HG03520 (cell line): ENCODE results near the gene LBHD1.
A peak's percentile ranks its signal among the peaks of the same experiment; 100 is the strongest.
"Not testable (repeated sequence)": the region's sequence is repeated elsewhere in the genome, so short reads cannot be mapped to it uniquely, and the experiment has no call there.

ENCODE experiments used
- ATAC-seq: cut with Tn5 transposase; IDR thresholded peaks from one replicate; pipeline ENCODE4 v1.9.1; 2021; ENCODE audit warnings: mild to moderate bottlenecking, moderate library complexity; ENCODE audit not compliant: unreplicated experiment

LBHD1 gene

GRCh38 chr11:62665075-62665598 is 6.9 kb downstream of the LBHD1 start, which contains the start of the genes C11orf98 and CSKMT:
Gene C11orf98 (minus strand): TSS chr11:62665210. CDS start chr11:62665169, 41 bp downstream.
Gene CSKMT (plus strand): TSS chr11:62665312. CDS start chr11:62665880, 568 bp downstream.
- peak; percentile 70 for ATAC-seq

DNA sequence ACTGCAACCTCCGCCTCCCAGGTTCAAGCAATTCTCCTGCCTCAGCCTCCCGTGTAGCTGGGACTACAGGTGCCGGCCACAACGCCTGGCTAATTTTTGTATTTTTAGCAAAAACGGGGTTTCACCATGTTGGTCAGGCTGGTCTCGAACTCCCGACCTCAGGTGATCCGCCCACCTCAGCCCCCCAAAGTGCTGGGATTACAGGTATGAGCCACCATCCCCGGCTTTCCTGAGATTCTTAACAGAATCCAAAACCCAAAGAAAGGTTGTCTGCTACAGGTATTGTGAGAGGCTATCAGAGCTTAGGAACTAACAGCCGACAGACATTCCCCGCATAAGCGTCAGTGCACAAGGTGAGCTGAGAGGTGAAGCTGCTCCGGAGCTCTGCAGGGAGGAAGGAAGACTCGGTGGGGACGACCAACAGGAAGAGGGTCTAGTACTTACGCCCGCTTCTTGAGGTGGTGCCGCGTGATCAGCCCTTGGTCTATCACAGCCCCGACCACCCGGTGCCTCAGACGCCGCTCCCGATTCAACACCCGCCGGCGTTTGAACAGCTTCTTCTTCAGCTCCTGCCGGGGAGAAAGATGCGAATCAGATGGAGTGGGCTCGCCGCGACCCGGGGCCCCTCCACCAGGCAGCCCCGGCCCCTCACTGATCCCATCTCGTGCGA is 7.5 kb downstream of the LBHD1 start:
- peak; percentile 22 for ATAC-seq

GRCh38 chr11:62656796-62657429 is 15.2 kb downstream of the LBHD1 start:
- ATAC-seq = no peak

GRCh38 chr11:62654297-62654696 is 17.8 kb downstream of the LBHD1 start:
- no peak for ATAC-seq

DNA sequence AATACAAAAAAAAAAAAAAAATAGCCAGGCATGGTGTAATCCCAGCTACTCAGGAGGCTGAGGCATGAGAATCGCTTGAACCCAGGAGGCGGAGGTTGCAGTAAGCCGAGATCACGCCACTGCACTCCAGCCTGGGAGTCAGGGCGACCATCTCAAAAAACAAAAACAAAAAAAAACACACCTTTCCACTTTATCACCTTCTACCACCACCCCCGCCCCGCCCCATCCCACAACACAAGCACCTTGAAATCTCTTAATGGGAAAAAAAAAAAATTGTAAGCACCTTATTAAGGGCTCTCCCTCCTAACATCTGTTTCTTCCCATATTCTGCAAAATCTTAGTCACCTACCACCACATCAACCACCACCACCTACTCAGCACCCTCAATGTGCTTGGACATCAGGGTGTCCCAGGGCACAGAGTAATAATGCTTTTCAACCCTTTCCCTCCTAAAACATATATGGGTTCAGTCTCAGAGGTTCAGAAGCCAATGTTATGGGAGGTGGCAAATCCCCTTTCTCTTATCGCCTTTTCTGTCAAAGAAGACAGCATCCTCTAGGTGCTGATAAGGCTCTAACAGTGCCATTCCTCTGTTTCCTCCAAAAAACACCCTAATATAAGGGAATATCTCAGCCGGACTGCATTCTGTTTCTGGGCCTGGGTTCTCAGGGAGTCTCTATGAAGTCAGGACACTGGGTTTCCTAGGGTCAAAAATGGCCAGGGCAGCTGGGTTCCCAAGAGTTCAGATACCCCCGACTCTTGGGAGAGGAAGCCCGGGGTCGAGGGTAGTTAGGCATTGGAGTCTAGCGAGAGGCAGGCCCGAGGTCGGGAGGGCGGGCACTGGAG is 19.7 kb downstream of the LBHD1 start:
- ATAC-seq = peak; percentile 16

DNA sequence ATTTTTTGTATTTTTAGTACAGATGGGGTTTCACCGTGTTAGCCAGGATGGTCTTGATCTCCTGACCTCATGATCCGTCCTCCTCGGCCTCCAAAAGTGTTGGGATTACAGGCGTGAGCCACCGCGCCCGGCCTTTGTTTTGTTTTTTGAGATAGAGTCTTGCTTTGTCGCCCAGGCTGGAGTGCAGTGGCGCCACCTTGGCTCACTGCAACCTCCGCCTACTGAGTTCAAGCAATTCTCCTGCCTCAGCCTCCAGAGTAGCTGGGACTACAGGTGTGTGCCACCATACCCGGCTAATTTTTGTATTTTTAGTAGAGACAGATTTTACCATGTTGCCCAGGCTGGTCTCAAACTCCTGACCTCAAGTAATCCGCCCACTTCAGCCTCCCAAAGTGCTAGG is 21.8 kb downstream of the LBHD1 start:
- not testable (repeated sequence) for ATAC-seq

GRCh38 chr11:62649486-62649885 is 22.6 kb downstream of the LBHD1 start:
- ATAC-seq = no peak

DNA sequence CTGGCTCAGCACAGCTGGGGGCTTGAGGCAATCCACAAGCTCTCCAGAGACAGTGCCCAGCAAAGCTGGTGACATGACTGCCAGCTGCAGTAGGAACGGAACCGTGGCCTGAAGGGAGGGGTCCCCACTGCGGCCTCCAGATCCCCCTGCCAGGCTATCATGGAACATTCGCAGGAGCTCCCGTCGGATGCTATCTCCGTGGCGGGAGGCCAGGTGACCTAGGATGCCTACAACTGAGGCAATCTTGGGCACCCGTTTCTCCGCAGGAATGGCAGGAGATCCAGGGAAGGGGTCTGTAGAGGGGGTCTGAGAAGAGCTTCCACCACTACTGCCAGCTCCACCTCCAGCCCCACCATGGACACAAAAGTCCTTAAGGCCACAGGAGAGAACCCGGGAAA is 23.1 kb downstream of the LBHD1 start:
- no peak for ATAC-seq

GRCh38 chr11:62648185-62648966 is 23.7 kb downstream of the LBHD1 start:
- ATAC-seq = no peak

DNA sequence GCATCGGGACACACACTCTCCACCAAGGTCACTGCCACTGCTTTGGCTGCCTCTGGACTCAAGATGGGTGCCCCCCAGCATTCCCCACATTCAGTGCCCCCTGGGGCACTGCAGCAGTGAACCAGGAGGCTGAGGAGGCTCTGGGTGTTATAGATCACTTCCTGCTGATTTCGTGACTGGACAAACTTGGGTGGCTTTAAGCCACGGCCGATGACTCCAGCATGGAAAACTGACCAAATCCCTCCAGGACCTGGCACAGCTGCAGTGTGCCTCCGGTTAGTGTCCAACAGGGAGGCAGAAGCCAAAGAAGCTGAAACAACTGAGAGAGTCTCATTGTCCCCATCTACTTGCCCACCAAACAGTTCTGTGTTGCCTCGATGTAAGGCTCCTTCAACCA is 24.5 kb downstream of the LBHD1 start:
- ATAC-seq = no peak

DNA sequence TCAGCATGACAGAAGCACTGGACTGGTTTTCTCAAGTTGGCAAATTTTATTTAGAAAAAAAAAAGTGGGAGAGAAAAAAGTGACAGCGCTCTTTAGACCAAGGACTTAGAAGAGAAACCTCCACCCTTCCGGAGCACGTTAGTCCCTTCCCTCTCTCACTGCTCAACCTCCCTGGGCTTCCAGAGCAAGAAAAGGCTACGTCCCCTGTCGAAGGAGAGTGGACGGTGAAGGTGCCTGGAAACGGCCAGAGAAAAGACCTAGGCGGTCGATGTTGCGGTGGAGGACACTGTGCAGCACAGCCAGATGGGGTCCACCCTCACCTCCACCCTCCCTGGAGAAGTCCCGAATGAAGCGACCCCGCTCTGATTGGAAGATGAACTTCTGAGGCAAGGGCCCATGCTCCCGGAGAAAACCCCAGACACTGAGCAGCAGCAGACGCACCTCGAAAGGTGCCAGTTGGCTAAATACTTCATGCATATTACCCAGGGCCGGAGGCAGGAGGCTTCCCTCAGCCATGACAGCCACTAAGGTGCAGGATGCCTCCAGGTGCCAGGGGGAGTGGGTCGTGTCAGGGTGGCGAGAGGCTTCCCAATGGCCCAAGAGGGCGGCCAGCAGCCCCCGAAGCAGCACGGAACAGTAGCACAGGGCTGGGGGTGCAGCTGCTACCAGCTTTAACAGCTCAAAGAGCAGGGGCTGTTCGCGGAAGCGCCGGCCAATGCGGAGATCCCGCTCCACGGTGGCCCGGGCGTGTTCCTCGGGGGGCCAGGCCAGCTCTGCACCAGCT is 25.1 kb downstream of the LBHD1 start:
- ATAC-seq = no peak

- peak; percentile 89 for ATAC-seq
Measured at GRCh38 chr11:62645946-62646824, 25.9 kb downstream of the LBHD1 start, which contains the start of gene GANAB. Gene GANAB (minus strand): TSS chr11:62646613. CDS start chr11:62646599, 14 bp downstream.

DNA sequence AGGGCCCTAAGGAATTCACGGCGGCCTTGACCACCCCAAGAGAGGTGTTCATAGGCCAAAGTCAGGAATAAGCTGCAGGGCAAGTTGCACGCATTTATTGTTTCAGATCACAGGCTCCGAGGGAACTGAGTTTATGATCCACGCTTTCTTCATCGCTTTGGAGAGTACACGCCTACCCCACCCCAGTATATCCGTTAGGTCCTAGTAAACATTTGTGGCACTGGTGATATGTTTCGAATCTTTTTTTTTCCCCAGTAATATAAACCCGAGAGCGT is 26.5 kb downstream of the LBHD1 start:
- ATAC-seq = no peak

GRCh38 chr11:62644220-62644619 is 27.8 kb downstream of the LBHD1 start:
- no peak for ATAC-seq

DNA sequence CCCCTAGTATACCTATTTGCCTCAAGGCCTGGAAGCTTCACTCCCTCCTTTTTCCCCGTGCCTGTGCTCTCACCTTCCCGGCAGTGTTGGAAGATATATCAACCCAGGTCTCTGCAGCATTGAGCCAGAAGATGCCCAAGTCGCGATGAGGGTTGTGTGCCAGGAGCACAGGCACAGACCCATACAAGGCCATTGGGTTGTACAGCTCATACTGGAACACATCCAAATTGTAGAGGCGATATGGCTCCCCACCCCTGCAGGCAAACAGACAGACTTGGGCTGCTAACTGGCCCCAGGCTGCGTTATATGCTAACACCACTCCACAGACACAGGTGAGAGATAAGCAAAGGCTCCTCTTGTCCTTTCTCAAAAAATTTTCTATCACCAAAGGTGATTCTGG is 39.6 kb downstream of the LBHD1 start:
- no peak for ATAC-seq

GRCh38 chr11:62627713-62628112 is 44.4 kb downstream of the LBHD1 start:
- ATAC-seq = no peak

DNA sequence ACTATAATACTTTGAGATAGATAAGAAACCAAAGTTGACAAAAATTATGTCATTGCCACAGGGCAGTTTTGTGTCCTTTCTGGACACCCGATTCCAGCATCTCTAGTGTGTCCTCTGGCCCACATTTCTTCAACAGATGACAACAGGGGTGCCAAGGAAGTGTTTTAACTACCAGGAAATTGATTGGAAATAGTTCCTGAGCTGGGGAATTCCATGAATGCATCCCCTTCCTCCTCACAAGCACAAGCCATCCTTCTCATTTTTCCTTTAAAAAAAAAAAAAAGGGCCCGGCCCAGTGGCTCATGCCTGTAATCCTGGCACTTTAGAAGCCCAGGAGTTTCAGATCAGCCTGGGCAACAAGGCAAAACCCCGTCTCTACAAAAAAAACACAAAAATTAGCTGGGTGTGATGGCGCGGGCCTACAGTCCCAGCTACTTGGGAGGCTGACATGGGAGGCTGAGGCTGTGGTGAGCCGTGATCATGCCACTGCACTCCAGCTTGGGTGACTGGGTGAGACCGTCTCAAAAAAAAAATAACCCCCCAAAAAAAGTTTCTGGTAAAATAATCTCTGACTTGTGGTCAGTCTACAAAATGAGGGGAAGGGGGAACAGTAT is 49.5 kb downstream of the LBHD1 start:
- ATAC-seq = no peak
